Testis (tissue), 2 donors: ENCODE measurements around the gene TMEM255B.

Experiments
- POLR2A ChIP-seq: fragments of 450-650 bp; IDR thresholded peaks from one replicate; pipeline ENCODE4 v1.6.1; 2017; ENCODE audit warnings: antibody characterized with exemption, mild to moderate bottlenecking, moderate library complexity
- TF ChIP-seq, protein P1 (sequence below), 3 experiments: fragments of 450-650 bp in 2 of 3; fragments of 200-600 bp in 1 of 3; sonication (generic) in 1 of 3; IDR thresholded peaks; one replicate each; pipeline ENCODE4 v1.5.1; 2016 to 2019; ENCODE audit warnings: antibody characterized with exemption in 3 of 3, mild to moderate bottlenecking in 2 of 3, moderate library complexity in 1 of 3

DNA sequence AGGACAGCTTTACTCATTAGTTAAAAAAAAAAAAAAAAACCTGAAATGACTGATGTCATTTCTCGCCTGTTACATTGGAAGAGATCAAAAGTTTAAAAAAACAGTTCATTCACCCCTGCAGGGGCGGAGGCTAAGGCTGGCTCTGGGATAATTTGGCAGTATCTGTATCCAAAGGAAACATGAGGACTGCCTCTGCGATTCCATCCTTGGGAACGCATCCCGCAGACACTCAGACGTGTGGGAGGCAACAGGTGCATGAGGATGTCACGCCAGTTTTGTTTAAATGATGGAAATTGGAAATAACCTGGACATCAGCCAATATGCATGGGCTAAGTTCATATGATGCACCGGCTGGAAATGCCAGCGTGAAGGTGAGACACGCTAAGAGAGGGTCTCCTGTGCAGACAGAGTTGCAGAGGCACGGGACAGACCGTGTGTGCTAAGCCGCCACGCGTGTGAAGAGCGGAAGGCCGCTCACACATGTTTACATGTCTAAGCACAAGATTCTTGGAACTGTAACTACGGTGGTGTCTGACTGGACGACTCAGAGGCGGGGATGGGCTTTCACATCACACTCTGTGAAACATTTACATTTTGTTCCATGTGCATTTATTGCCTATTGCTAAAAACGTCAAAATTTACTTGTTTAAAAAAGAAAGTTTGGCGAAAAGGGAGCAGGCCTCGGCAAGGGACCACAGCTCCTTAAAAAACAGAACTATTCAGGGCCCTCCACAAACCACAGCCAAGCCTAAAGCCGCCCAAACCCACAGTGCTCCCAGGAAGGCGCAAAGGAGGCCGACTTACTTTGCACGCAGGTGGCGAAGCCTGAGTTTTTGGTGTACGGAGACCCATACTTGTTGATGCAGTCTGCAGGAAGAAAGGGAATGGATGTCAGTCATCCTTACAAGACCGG is 87.0 kb downstream of the TMEM255B start:
- TF ChIP-seq POLR2A = no peak
- TF ChIP-seq, protein P1, sequence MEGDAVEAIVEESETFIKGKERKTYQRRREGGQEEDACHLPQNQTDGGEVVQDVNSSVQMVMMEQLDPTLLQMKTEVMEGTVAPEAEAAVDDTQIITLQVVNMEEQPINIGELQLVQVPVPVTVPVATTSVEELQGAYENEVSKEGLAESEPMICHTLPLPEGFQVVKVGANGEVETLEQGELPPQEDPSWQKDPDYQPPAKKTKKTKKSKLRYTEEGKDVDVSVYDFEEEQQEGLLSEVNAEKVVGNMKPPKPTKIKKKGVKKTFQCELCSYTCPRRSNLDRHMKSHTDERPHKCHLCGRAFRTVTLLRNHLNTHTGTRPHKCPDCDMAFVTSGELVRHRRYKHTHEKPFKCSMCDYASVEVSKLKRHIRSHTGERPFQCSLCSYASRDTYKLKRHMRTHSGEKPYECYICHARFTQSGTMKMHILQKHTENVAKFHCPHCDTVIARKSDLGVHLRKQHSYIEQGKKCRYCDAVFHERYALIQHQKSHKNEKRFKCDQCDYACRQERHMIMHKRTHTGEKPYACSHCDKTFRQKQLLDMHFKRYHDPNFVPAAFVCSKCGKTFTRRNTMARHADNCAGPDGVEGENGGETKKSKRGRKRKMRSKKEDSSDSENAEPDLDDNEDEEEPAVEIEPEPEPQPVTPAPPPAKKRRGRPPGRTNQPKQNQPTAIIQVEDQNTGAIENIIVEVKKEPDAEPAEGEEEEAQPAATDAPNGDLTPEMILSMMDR (IDR thresholded peaks at IDR 0.05) = no peak
